ENCODE measurements around the gene LPA.

DNA sequence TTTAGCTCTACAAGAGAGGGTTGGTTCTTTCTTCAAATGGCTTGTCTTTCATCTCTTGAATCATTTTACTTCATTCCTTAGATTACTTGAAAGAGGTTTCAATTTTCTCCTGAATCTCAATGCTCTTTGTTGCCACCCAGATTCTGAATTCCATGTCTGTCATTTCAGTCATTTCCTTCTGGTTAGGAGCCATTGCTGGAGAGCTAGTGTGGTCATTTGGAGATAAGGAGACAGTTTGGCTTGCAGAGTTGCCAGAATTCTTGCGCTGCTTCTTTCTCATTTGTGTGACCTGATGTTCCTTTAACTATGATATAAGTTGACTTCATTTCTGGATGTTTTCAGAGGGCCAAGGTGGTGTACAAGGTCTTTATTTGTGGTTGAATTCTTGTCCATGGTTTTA is 158.1 kb downstream of the LPA start:
- TF ChIP-seq, protein P1, sequence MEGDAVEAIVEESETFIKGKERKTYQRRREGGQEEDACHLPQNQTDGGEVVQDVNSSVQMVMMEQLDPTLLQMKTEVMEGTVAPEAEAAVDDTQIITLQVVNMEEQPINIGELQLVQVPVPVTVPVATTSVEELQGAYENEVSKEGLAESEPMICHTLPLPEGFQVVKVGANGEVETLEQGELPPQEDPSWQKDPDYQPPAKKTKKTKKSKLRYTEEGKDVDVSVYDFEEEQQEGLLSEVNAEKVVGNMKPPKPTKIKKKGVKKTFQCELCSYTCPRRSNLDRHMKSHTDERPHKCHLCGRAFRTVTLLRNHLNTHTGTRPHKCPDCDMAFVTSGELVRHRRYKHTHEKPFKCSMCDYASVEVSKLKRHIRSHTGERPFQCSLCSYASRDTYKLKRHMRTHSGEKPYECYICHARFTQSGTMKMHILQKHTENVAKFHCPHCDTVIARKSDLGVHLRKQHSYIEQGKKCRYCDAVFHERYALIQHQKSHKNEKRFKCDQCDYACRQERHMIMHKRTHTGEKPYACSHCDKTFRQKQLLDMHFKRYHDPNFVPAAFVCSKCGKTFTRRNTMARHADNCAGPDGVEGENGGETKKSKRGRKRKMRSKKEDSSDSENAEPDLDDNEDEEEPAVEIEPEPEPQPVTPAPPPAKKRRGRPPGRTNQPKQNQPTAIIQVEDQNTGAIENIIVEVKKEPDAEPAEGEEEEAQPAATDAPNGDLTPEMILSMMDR (IDR thresholded peaks at IDR 0.05; ENCODE audit: insufficient read depth, low read depth, low read length), result no peak
- TF ChIP-seq EZH2 (IDR thresholded peaks at IDR 0.05; ENCODE audit: insufficient read depth, low read length), result no peak

All from astrocyte (in vitro differentiated cells and primary cell).